Glutamatergic neuron (in vitro differentiated cells): ENCODE data around the gene HIGD1C. TPM values are rescaled to one million over a fixed set of nuclear protein-coding genes. Genes with fewer than 3 reads are reported as not detected.

Experiments used
- DNase-seq: peaks from one replicate; pipeline ENCODE4 v3.0.0; 2022
- H3K27ac Mint-ChIP-seq: one replicate; pipeline ENCODE4 v1.8.0; 2020; ENCODE audit warnings: mild to moderate bottlenecking, mixed read lengths, inconsistent platforms; ENCODE audit not compliant: unreplicated experiment
- H3K27me3 Mint-ChIP-seq: one replicate; pipeline ENCODE4 v1.8.0; 2020; ENCODE audit warnings: mild to moderate bottlenecking, moderate library complexity, mixed read lengths, inconsistent platforms; ENCODE audit not compliant: unreplicated experiment
- H3K36me3 Mint-ChIP-seq: one replicate; pipeline ENCODE4 v1.8.0; 2020; ENCODE audit warnings: mild to moderate bottlenecking, mixed read lengths, inconsistent platforms; ENCODE audit not compliant: unreplicated experiment
- H3K4me1 Mint-ChIP-seq: one replicate; pipeline ENCODE4 v1.8.0; 2020; ENCODE audit warnings: mild to moderate bottlenecking, low read depth, mixed read lengths, inconsistent platforms; ENCODE audit not compliant: unreplicated experiment
- H3K4me3 Mint-ChIP-seq: one replicate; pipeline ENCODE4 v1.8.0; 2020; ENCODE audit warnings: mild to moderate bottlenecking, mixed read lengths, inconsistent platforms; ENCODE audit not compliant: unreplicated experiment
- H3K9me3 Mint-ChIP-seq: one replicate; pipeline ENCODE4 v1.8.0; 2020; ENCODE audit warnings: mild to moderate bottlenecking, moderate library complexity, mixed read lengths, inconsistent platforms; ENCODE audit not compliant: unreplicated experiment
- total RNA-seq: library from RNA; stranded (reverse); fragmentation: NEBNext Ultra II Directional; extraction: Animal tissue kit (Norgen Biotek cat#: 25700); gene quantifications from one replicate; pipeline ENCODE4 v1.2.1, GENCODE V29; 2021; ENCODE audit not compliant: unreplicated experiment
- TF ChIP-seq, protein P1 (sequence below): fragments of 200-600 bp; sonication (generic); IDR thresholded peaks from one replicate; pipeline ENCODE4 v1.5.0; 2021; ENCODE audit not compliant: partially characterized antibody, unreplicated experiment

HIGD1C gene
- total RNA-seq, 1 donor from 2014 or later = not detected

GRCh38 chr12:50961708-50962107, 9.4 kb downstream of the HIGD1C start:
- TF ChIP-seq, protein P1, sequence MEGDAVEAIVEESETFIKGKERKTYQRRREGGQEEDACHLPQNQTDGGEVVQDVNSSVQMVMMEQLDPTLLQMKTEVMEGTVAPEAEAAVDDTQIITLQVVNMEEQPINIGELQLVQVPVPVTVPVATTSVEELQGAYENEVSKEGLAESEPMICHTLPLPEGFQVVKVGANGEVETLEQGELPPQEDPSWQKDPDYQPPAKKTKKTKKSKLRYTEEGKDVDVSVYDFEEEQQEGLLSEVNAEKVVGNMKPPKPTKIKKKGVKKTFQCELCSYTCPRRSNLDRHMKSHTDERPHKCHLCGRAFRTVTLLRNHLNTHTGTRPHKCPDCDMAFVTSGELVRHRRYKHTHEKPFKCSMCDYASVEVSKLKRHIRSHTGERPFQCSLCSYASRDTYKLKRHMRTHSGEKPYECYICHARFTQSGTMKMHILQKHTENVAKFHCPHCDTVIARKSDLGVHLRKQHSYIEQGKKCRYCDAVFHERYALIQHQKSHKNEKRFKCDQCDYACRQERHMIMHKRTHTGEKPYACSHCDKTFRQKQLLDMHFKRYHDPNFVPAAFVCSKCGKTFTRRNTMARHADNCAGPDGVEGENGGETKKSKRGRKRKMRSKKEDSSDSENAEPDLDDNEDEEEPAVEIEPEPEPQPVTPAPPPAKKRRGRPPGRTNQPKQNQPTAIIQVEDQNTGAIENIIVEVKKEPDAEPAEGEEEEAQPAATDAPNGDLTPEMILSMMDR = no peak
- H3K36me3 Mint-ChIP-seq = no peaks in the 10 kb centered on the region

GRCh38 chr12:50964432-50964831, 12.1 kb downstream of the HIGD1C start:
- no peak for DNase-seq

More at GRCh38 chr12:50961708-50962107, 9.4 kb downstream of the HIGD1C start:
- H3K27ac Mint-ChIP-seq = no peak overlapping the region
- H3K27me3 Mint-ChIP-seq = no peaks in the 10 kb centered on the region
- H3K4me1 Mint-ChIP-seq = no peaks in the 10 kb centered on the region
- no peaks in the 10 kb centered on the region for H3K9me3 Mint-ChIP-seq
- DNase-seq = no peak
- H3K4me3 Mint-ChIP-seq = no peak overlapping the region

GRCh38 chr12:50971946-50972345, 19.6 kb downstream of the HIGD1C start:
- Mint-ChIP-seq H3K9me3 (peaks cover 7% of the 10 kb centered on the region), H3K4me3 (no peak overlapping the region), H3K27me3 (peaks cover 2% of the 10 kb centered on the region), H3K4me1 (no peaks in the 10 kb centered on the region), H3K36me3 (peaks cover 10% of the 10 kb centered on the region), H3K27ac (no peak overlapping the region)
- TF ChIP-seq, protein P1 = no peak
- DNase-seq = no peak

More at GRCh38 chr12:50964432-50964831, 12.1 kb downstream of the HIGD1C start:
- Mint-ChIP-seq H3K4me3 (no peak overlapping the region), H3K9me3 (no peaks in the 10 kb centered on the region), H3K36me3 (no peaks in the 10 kb centered on the region), H3K27ac (no peak overlapping the region), H3K4me1 (no peaks in the 10 kb centered on the region), H3K27me3 (peaks cover 2% of the 10 kb centered on the region)
- TF ChIP-seq, protein P1 = no peak

DNA sequence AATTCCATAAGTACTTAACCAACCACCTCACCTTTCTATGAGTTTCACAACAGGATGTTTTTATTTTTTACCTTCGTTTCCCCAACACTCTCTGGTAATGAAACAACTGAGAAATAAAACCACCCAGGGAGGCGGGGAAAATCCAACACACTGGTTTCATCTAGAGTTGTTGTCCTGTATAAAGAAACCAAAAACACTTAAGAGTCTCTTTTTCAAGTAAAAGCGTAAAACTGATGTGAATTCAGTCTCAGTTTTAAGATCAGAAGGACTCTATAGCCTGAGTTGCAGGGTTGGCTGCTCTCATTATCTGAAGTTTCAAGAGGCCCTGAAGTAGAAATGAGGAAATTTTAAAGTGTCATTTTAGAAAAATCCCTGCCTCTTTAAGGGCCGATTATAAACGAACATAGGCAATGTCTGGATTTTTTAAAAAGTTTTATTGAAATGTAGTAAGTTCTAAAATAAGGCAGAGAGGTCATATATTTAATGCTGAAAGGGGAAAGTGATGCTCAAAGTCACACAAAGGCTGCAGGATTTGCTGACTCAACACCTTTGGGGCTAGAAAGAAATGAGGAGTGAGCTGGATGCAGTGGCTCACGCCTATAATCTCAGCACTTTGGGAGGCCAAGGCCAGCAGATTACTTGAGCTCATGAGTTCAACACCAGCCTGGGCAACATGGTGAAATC, 27.2 kb downstream of the HIGD1C start:
- H3K36me3 Mint-ChIP-seq = no peaks in the 10 kb centered on the region
- H3K4me3 Mint-ChIP-seq = no peak overlapping the region
- TF ChIP-seq, protein P1 = no peak
- peaks cover under 1% of the 10 kb centered on the region for H3K9me3 Mint-ChIP-seq
- H3K27me3 Mint-ChIP-seq = no peaks in the 10 kb centered on the region
- no peaks in the 10 kb centered on the region for H3K4me1 Mint-ChIP-seq
- no peak overlapping the region for H3K27ac Mint-ChIP-seq
- no peak for DNase-seq

GRCh38 chr12:50980545-50980944, 28.2 kb downstream of the HIGD1C start:
- TF ChIP-seq, protein P1 = no peak
- Mint-ChIP-seq H3K27ac (no peak overlapping the region), H3K4me1 (no peaks in the 10 kb centered on the region), H3K36me3 (no peaks in the 10 kb centered on the region), H3K4me3 (no peak overlapping the region), H3K27me3 (no peaks in the 10 kb centered on the region), H3K9me3 (no peaks in the 10 kb centered on the region)
- DNase-seq = no peak
